ENCODE results near the gene IVNS1ABP. TPM values are rescaled to one million over a fixed set of nuclear protein-coding genes. Genes with fewer than 3 reads are reported as not detected.

Gene IVNS1ABP
- polyA plus RNA-seq, 1 experiment, result 59.6 TPM

- Histone ChIP-seq H3K27ac (ENCODE audit: low read depth, low read length) (no peak overlapping the region), H3K9me3 (ENCODE audit: control insufficient read depth, insufficient read depth, low read length) (no peaks in the 10 kb centered on the region), H3K4me3 (ENCODE audit: low read depth, low read length) (no peak overlapping the region), H3K27me3 (ENCODE audit: control insufficient read depth, insufficient read depth, low read length) (no peaks in the 10 kb centered on the region)
- DNase-seq (ENCODE audit: low read depth, low spot score), result no peak
- TF ChIP-seq, protein P1, sequence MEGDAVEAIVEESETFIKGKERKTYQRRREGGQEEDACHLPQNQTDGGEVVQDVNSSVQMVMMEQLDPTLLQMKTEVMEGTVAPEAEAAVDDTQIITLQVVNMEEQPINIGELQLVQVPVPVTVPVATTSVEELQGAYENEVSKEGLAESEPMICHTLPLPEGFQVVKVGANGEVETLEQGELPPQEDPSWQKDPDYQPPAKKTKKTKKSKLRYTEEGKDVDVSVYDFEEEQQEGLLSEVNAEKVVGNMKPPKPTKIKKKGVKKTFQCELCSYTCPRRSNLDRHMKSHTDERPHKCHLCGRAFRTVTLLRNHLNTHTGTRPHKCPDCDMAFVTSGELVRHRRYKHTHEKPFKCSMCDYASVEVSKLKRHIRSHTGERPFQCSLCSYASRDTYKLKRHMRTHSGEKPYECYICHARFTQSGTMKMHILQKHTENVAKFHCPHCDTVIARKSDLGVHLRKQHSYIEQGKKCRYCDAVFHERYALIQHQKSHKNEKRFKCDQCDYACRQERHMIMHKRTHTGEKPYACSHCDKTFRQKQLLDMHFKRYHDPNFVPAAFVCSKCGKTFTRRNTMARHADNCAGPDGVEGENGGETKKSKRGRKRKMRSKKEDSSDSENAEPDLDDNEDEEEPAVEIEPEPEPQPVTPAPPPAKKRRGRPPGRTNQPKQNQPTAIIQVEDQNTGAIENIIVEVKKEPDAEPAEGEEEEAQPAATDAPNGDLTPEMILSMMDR (IDR thresholded peaks at IDR 0.05; ENCODE audit: low read depth, low read length), result no peak
- CTCF ChIA-PET, result no interaction called here
- POLR2A ChIA-PET, result no interaction called here
Observed at GRCh38 chr1:185342672-185343259, 25.7 kb upstream of the IVNS1ABP start.

- Histone ChIP-seq H3K4me3 (ENCODE audit: low read depth, low read length) (no peak overlapping the region), H3K27ac (ENCODE audit: low read depth, low read length) (no peak overlapping the region), H3K27me3 (ENCODE audit: control insufficient read depth, insufficient read depth, low read length) (no peaks in the 10 kb centered on the region), H3K9me3 (ENCODE audit: control insufficient read depth, insufficient read depth, low read length) (no peaks in the 10 kb centered on the region)
- DNase-seq (ENCODE audit: low read depth, low spot score), result no peak
- POLR2A ChIA-PET, result no interaction called here
- TF ChIP-seq, protein P1 (IDR thresholded peaks at IDR 0.05; ENCODE audit: low read depth, low read length), result no peak
- CTCF ChIA-PET, result interaction anchor here (0.7 kb wide), 1 partner anchor 254 kb away, joined by 3 read pairs; no protein-coding TSS in a partner anchor
Observed at GRCh38 chr1:185342017-185342416, 25.0 kb upstream of the IVNS1ABP start.

DNA sequence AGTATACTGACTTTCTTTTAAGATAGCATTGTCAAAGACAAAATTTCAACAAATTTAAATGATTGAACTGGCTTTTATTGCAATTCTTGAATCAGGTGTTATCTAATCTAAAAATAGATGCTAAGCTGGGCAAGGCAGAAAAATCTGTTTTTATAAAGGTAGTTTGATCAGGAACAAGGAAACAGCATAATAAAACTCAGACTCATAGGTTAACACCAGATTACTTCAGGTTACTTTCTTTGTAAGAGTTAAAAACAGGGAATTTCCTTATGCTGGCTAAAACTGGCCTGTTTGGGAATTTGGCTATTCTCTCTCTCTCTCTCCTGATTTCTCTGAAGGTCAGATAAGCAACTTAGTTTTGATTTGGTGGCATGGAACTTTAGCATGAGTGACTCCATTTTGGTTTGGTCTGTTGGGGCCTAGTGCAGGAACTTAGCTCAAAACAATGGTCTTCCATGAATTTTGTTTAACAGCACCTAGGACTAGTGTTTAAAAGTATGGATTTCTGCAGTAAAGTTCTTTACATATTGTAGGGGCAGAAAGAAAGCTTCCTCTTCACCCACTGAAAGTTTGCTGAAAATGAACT lies 24.2 kb upstream of the IVNS1ABP start:
- Histone ChIP-seq H3K27ac (ENCODE audit: low read depth, low read length) (no peak overlapping the region), H3K9me3 (ENCODE audit: control insufficient read depth, insufficient read depth, low read length) (no peaks in the 10 kb centered on the region), H3K4me3 (ENCODE audit: low read depth, low read length) (no peak overlapping the region), H3K27me3 (ENCODE audit: control insufficient read depth, insufficient read depth, low read length) (no peaks in the 10 kb centered on the region)
- ChIA-PET CTCF (interaction anchor here (0.7 kb wide), 2 partner anchors 24 to 255 kb away, joined by 3 to 4 read pairs; partner anchors contain the start of gene IVNS1ABP), POLR2A (no interaction called here)
- TF ChIP-seq, protein P1 (IDR thresholded peaks at IDR 0.05; ENCODE audit: low read depth, low read length), result no peak
- no peak for DNase-seq (ENCODE audit: low read depth, low spot score)

GRCh38 chr1:185338719-185339622 lies 21.9 kb upstream of the IVNS1ABP start:
- Histone ChIP-seq H3K4me3 (ENCODE audit: low read depth, low read length) (no peak overlapping the region), H3K27ac (ENCODE audit: low read depth, low read length) (no peak overlapping the region), H3K9me3 (ENCODE audit: control insufficient read depth, insufficient read depth, low read length) (no peaks in the 10 kb centered on the region), H3K27me3 (ENCODE audit: control insufficient read depth, insufficient read depth, low read length) (no peaks in the 10 kb centered on the region)
- ChIA-PET POLR2A (no interaction called here), CTCF (interaction anchor here (0.6 to 3.1 kb wide), 2 partner anchors 227 to 331 kb away, joined by 6 to 13 read pairs; no protein-coding TSS in a partner anchor)
- TF ChIP-seq, protein P1 (IDR thresholded peaks at IDR 0.05; ENCODE audit: low read depth, low read length), result no peak
- DNase-seq (ENCODE audit: low read depth, low spot score), result no peak

Data from AG04450 (cell line).